Measurements from ENCODE around the gene VSIG10L. TPM values are rescaled to one million over a fixed set of nuclear protein-coding genes. Genes with fewer than 3 reads are reported as not detected.

VSIG10L gene
- total RNA-seq, 1 experiment from 2014 or later, result 4.5 TPM

DNA sequence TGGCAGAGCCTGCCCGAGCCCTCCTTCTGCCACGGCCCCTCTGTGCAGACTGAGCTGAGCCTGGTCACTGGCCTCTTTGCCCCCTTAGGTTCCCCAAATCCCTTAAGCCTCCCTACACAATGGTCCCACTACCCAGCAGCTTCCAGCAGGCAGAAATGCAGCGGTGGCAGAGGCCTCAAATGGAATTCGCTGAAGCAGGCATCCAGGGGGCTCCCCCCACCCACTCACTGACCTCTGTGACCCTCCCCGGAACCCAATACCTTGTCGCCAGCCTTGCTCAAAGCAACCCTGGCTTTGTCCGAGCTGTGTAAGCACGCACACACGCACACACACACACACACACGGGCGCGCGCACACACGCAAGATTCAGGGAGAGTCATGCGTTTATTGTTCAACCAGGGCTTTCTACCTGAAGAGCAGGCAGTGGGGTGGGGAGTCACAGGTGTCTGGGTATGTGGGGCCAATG lies 46.0 kb upstream of the VSIG10L start, which contains the start of gene LIM2:
TSS of gene LIM2 (minus strand) at position 51 of the 466 bp plus-strand sequence. CDS start 531 bp downstream, outside the sequence.
- Histone ChIP-seq H3K27me3 (replicated peaks; ENCODE audit: control insufficient read depth, insufficient read depth, low read length) (no peaks in the 10 kb centered on the region), H3K4me1 (no peaks in the 10 kb centered on the region), H3K9me3 (no peaks in the 10 kb centered on the region), H3K4me3 (ENCODE audit: low read depth, low read length) (no peak within 1 kb of the TSS), H3K36me3 (ENCODE audit: control insufficient read depth, insufficient read depth, low read length) (no peaks in the 10 kb centered on the region)
- H3K9me3 Mint-ChIP-seq (ENCODE audit: unreplicated experiment), result no peaks in the 10 kb centered on the region
- BruUV-seq (replicated peaks), result no TSS peak
- intact Hi-C loops (cut with micrococcal nuclease; ENCODE audit: unreplicated experiment), result no loop called here
- no peaks in the 10 kb centered on the region for H3K27me3 Mint-ChIP-seq (ENCODE audit: insufficient read depth, unreplicated experiment)
- no peak within 1 kb of the TSS for H3K27ac Mint-ChIP-seq (ENCODE audit: unreplicated experiment)
- CTCF ChIA-PET, result no interaction called here
- H3K4me1 Mint-ChIP-seq (ENCODE audit: low read depth, unreplicated experiment), result no peaks in the 10 kb centered on the region
- H3K4me3 Mint-ChIP-seq (ENCODE audit: unreplicated experiment), result no peak within 1 kb of the TSS
- no peaks in the 10 kb centered on the region for H3K36me3 Mint-ChIP-seq (ENCODE audit: insufficient read depth, unreplicated experiment)
- POLR2A ChIA-PET, result no interaction called here
- DNase-seq, result no peak
- TF ChIP-seq, protein P1, sequence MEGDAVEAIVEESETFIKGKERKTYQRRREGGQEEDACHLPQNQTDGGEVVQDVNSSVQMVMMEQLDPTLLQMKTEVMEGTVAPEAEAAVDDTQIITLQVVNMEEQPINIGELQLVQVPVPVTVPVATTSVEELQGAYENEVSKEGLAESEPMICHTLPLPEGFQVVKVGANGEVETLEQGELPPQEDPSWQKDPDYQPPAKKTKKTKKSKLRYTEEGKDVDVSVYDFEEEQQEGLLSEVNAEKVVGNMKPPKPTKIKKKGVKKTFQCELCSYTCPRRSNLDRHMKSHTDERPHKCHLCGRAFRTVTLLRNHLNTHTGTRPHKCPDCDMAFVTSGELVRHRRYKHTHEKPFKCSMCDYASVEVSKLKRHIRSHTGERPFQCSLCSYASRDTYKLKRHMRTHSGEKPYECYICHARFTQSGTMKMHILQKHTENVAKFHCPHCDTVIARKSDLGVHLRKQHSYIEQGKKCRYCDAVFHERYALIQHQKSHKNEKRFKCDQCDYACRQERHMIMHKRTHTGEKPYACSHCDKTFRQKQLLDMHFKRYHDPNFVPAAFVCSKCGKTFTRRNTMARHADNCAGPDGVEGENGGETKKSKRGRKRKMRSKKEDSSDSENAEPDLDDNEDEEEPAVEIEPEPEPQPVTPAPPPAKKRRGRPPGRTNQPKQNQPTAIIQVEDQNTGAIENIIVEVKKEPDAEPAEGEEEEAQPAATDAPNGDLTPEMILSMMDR (IDR thresholded peaks at IDR 0.05; ENCODE audit: insufficient read depth in 1 of 2, low read depth in 1 of 2, low read length in 1 of 2, severe bottlenecking in 1 of 2, unreplicated experiment in 1 of 2), result no peak

GRCh38 chr19:51386882-51387520 lies 45.1 kb upstream of the VSIG10L start:
- peaks cover under 1% of the 10 kb centered on the region; the same call in 1 of the 2 replicates for H3K9me3 ChIP-seq
- TF ChIP-seq, protein P1 (IDR thresholded peaks at IDR 0.05; ENCODE audit: insufficient read depth in 1 of 2, low read depth in 1 of 2, low read length in 1 of 2, severe bottlenecking in 1 of 2, unreplicated experiment in 1 of 2), result no peak
- no TSS peak for BruUV-seq (replicated peaks)
- no peaks in the 10 kb centered on the region for H3K27me3 ChIP-seq (replicated peaks; ENCODE audit: control insufficient read depth, insufficient read depth, low read length)
- Mint-ChIP-seq H3K4me1 (ENCODE audit: low read depth, unreplicated experiment) (no peaks in the 10 kb centered on the region), H3K36me3 (ENCODE audit: insufficient read depth, unreplicated experiment) (no peaks in the 10 kb centered on the region), H3K4me3 (ENCODE audit: unreplicated experiment) (no peak overlapping the region), H3K9me3 (ENCODE audit: unreplicated experiment) (no peaks in the 10 kb centered on the region), H3K27me3 (ENCODE audit: insufficient read depth, unreplicated experiment) (no peaks in the 10 kb centered on the region), H3K27ac (ENCODE audit: unreplicated experiment) (no peak overlapping the region)
- intact Hi-C loops (cut with micrococcal nuclease; ENCODE audit: unreplicated experiment), result no loop called here
- POLR2A ChIA-PET, result no interaction called here
- H3K36me3 ChIP-seq (ENCODE audit: control insufficient read depth, insufficient read depth, low read length), result no peaks in the 10 kb centered on the region
- H3K4me1 ChIP-seq, result no peaks in the 10 kb centered on the region
- H3K4me3 ChIP-seq (ENCODE audit: low read depth, low read length), result no peak overlapping the region
- no peak for DNase-seq
- CTCF ChIA-PET, result no interaction called here

GRCh38 chr19:51382004-51382403 lies 40.1 kb upstream of the VSIG10L start:
- no peaks in the 10 kb centered on the region for H3K36me3 ChIP-seq (ENCODE audit: control insufficient read depth, insufficient read depth, low read length)
- no peaks in the 10 kb centered on the region for H3K9me3 Mint-ChIP-seq (ENCODE audit: unreplicated experiment)
- H3K27me3 Mint-ChIP-seq (ENCODE audit: insufficient read depth, unreplicated experiment), result no peaks in the 10 kb centered on the region
- no peak overlapping the region for H3K4me3 Mint-ChIP-seq (ENCODE audit: unreplicated experiment)
- POLR2A ChIA-PET, result no interaction called here
- no peaks in the 10 kb centered on the region for H3K4me1 ChIP-seq
- H3K9me3 ChIP-seq, result peaks cover 14% of the 10 kb centered on the region
- CTCF ChIA-PET, result interaction anchor here (1.7 kb wide), 1 partner anchor 42 kb away, joined by 4 read pairs; no protein-coding TSS in a partner anchor
- H3K27me3 ChIP-seq (replicated peaks; ENCODE audit: control insufficient read depth, insufficient read depth, low read length), result no peaks in the 10 kb centered on the region
- H3K4me1 Mint-ChIP-seq (ENCODE audit: low read depth, unreplicated experiment), result no peaks in the 10 kb centered on the region
- TF ChIP-seq, protein P1 (IDR thresholded peaks at IDR 0.05; ENCODE audit: insufficient read depth in 1 of 2, low read depth in 1 of 2, low read length in 1 of 2, severe bottlenecking in 1 of 2, unreplicated experiment in 1 of 2), result no peak
- no peak for DNase-seq
- BruUV-seq (replicated peaks), result no TSS peak
- no peak overlapping the region for H3K27ac Mint-ChIP-seq (ENCODE audit: unreplicated experiment)
- H3K4me3 ChIP-seq (ENCODE audit: low read depth, low read length), result no peak overlapping the region
- intact Hi-C loops (cut with micrococcal nuclease; ENCODE audit: unreplicated experiment), result no loop called here
- no peaks in the 10 kb centered on the region for H3K36me3 Mint-ChIP-seq (ENCODE audit: insufficient read depth, unreplicated experiment)

Measured in Caco-2 (cell line).